ENCODE measurements around the gene ZDHHC17.

The ZDHHC17 gene

DNA sequence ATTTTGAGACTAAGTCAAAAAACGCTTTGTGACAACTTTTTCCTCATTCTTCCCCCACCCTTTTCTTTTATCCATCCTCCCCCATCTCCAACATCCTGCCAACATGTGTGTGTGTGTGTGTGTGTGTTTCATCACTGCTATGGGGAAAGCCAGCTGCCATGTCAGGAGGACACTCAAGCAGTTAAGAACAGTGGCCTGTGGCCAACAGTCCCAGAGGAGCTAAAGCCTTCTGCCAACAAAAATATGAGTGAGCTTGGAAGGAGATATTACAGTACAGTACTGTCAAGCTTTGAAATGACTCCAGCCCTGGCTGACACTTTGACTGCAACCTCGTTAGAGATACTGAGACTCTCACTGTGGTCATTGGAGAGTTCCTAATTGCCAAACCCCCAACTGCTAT, 119.9 kb downstream of the ZDHHC17 start:
- no peak for DNase-seq (ENCODE audit: extremely low read depth, low read depth)
- TF ChIP-seq, protein P1, sequence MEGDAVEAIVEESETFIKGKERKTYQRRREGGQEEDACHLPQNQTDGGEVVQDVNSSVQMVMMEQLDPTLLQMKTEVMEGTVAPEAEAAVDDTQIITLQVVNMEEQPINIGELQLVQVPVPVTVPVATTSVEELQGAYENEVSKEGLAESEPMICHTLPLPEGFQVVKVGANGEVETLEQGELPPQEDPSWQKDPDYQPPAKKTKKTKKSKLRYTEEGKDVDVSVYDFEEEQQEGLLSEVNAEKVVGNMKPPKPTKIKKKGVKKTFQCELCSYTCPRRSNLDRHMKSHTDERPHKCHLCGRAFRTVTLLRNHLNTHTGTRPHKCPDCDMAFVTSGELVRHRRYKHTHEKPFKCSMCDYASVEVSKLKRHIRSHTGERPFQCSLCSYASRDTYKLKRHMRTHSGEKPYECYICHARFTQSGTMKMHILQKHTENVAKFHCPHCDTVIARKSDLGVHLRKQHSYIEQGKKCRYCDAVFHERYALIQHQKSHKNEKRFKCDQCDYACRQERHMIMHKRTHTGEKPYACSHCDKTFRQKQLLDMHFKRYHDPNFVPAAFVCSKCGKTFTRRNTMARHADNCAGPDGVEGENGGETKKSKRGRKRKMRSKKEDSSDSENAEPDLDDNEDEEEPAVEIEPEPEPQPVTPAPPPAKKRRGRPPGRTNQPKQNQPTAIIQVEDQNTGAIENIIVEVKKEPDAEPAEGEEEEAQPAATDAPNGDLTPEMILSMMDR (IDR thresholded peaks at IDR 0.05; ENCODE audit: low read depth, low read length): no peak

DNA sequence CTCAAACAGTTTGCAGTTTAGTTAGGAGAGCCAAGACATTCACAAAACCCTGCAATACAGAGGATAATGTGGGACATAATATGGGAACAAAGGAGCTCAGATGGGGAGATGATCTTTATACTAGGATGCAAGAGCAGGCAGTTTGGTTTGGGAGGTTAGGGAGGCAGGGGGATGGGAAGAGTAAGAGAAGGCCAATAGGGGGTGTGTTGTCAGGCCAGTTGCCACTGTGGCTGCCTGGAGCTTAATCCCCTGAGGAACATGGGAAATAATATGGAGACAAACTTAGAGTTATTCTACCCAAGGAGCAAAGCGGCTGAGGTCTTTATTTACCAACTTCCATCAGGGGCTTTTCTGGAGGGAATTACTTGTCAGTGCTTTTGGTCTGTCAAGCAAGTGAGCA, 124.9 kb downstream of the ZDHHC17 start:
- TF ChIP-seq, protein P1 (IDR thresholded peaks at IDR 0.05; ENCODE audit: low read depth, low read length): no peak
- DNase-seq (ENCODE audit: extremely low read depth, low read depth): no peak

DNA sequence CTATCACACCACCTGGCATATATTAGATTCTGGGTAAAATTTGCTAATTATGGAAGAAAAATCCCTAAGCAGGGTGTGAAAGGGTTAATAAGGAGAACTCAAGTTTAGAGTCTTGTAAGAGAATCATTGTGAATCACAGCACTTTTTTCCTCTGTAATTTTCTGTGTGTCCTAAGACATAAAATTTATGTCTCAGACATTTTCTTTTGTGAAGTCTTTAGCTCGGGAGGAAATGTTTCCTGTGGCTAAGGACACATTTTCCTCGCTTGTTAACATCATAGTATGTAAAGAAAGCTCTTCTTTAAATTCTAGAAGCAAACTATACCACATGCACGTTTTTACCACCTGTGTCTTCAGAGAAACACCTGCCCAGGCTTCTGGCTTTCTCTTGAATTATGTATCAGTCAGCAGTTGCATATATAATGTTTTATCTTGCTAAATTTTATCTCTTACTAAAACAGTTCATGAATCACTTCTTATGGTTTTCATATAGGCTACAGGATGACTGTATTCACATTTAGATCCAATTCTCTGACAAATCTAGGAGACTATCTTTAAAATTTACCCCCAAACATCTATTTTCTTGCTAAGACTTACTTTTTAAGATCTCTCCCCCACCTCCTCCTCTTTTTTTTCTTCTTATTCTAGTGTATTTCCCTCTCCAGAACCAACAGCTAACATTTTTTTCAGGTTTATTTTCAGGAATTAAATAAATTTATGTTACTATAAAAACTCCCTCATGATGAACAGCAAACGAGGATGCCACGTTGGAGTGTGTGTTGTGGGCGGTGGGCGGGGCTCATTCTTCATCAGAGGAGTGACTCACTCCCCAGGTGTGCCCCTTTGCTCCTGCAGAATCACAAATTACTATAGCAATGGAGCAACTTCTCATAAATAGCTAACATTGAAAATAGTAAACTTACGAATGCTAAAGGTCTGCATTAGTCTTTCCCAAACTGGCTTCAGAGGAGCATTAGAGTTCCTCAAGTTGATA, 126.5 kb downstream of the ZDHHC17 start:
- TF ChIP-seq, protein P1 (IDR thresholded peaks at IDR 0.05; ENCODE audit: low read depth, low read length): no peak
- no peak for DNase-seq (ENCODE audit: extremely low read depth, low read depth)

DNA sequence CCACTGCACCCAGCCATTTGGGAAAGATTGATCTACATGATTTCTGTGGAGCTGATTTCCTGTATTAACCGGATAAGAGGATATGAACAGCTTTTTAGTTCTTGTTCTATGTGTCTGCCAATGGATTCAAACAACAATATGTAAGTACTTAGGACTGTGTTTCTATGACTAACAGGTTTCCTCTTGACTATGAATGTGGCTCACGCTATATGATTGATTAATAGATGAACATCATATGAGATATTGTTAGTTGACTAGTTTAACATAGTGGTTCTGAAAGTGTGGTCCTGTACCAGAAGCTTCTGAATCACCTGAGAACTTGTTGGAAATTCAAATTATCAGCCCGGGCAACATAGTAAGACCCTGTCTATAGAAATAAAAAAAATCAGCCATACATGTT, 127.7 kb downstream of the ZDHHC17 start:
- TF ChIP-seq, protein P1 (IDR thresholded peaks at IDR 0.05; ENCODE audit: low read depth, low read length): no peak
- DNase-seq (ENCODE audit: extremely low read depth, low read depth): no peak

DNA sequence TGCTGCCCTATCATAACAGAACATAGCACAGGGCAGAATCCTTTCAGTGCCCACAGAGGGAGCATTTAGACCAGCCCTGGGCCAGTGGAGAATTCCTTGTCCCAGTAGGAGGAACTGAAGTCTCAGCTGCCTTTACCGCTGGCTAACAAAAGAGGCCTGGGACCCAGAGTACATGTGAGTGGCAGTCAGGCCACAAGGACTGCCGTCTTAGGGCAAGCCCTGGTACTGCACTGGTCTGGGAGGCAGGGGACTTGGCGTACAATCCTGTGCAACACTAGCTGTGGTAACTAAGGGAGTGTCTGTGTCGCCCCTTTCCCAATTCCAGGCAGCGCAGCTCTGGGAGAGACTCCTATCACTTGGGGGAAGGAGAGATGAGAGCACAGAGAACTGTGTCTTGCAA, 131.9 kb downstream of the ZDHHC17 start:
- DNase-seq (ENCODE audit: extremely low read depth, low read depth): no peak
- TF ChIP-seq, protein P1 (IDR thresholded peaks at IDR 0.05; ENCODE audit: low read depth, low read length): no peak

DNA sequence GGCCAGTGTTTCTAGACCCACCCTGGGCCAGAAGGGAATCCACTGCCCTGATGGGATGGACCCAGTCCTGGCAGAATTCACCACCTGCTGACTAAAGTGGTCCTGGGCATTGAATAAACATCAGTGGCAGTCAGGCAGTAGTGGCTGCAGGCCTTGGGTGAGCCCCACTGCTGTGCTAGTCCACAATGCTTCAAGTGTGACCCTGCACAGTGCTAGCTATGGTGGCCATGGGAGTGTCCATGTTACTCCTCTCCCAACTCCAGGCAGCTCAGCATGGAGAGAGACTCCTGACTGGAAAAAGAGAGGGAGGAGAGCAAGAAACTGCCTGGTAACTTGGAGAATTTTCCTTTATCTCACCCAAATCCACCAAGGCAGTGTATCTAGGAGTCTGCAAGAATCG, 132.4 kb downstream of the ZDHHC17 start:
- no peak for DNase-seq (ENCODE audit: extremely low read depth, low read depth)
- TF ChIP-seq, protein P1 (IDR thresholded peaks at IDR 0.05; ENCODE audit: low read depth, low read length): no peak

DNA sequence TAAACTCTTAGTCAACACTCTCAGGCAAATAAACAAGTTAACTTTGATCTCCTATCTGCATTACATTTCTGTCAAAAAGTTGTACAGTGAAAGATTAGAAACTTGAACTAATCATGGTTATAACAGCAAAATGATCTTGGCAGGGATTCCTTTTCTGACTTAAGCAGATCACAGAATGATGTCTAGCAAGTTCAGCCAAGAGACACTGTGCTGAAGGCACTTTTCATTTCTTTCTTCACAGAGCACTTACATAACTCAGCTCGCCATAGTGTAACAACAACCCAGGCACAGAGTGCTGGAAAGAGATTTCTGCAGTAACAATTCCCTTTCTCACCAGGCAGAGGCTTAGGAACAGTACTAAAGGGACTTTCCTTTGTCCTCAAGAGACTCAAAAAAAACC, 134.5 kb downstream of the ZDHHC17 start:
- TF ChIP-seq, protein P1 (IDR thresholded peaks at IDR 0.05; ENCODE audit: low read depth, low read length): no peak
- no peak for DNase-seq (ENCODE audit: extremely low read depth, low read depth)
